HL-60 (cell line): ENCODE measurements around the gene TMPRSS7.

Source experiments
- DNase-seq, 2 experiments: peaks; one replicate each; pipeline ENCODE4 v3.0.0-alpha.2; 2010 to 2020; ENCODE audit warnings: low read depth in 1 of 2, low spot score in 1 of 2
- H3K27ac ChIP-seq: fragments of 250-450 bp; sonication (Bioruptor Pico); replicated peaks from 2 replicates; pipeline ENCODE4 v1.5.1; 2020; ENCODE audit warnings: mild to moderate bottlenecking, moderate library complexity
- H3K27me3 ChIP-seq: fragments of 250-450 bp; sonication (Bioruptor Pico); 2 replicates; pipeline ENCODE4 v1.5.1; 2021; ENCODE audit warnings: mild to moderate bottlenecking, moderate library complexity; ENCODE audit not compliant: insufficient read depth, poor library complexity, severe bottlenecking
- H3K4me3 ChIP-seq: replicated peaks from 2 replicates; pipeline ENCODE4 v1.5.1; 2011; ENCODE audit warnings: mild to moderate bottlenecking, control low read depth, low read length; ENCODE audit not compliant: insufficient read depth
- GABPA ChIP-seq: IDR thresholded peaks from 2 replicates; pipeline ENCODE4 v1.6.1; 2012; ENCODE audit warnings: low read depth
- POLR2AphosphoS5 ChIP-seq: IDR thresholded peaks from 2 replicates; pipeline ENCODE4 v1.6.1; 2012; ENCODE audit warnings: low read depth
- REST ChIP-seq: IDR thresholded peaks from 2 replicates; pipeline ENCODE4 v1.6.1; 2012; ENCODE audit warnings: low read depth; ENCODE audit not compliant: insufficient replicate concordance
- SPI1 ChIP-seq: IDR thresholded peaks from 2 replicates; pipeline ENCODE4 v1.6.1; 2012; ENCODE audit warnings: low read depth, mild to moderate bottlenecking, borderline replicate concordance
- TF ChIP-seq, protein P1 (sequence below): IDR thresholded peaks from one replicate; pipeline ENCODE4 v1.5.1; 2011; ENCODE audit warnings: low read length, control low read depth, inconsistent platforms; ENCODE audit not compliant: insufficient read depth

The TMPRSS7 gene

DNA sequence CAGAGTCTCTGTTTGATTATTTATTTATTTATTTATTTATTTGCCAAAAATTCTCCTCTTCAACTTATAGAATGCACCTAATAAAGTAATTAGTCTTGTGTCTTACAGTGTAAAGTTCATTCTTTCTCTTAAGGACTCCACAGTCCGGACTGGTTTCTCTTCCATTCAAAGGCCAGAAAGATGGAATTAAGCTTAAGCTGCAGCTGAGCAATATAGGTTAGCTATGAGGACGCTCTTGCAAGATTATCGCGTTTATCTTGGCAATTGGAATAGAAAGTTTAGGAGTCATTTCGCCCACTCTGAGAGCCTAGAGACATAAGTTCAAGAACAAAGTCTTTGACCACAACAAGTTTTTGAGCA lies 20.8 kb upstream of the TMPRSS7 start:
- no peak for DNase-seq
- TF ChIP-seq POLR2AphosphoS5 (no peak), GABPA (no peak), SPI1 (no peak), REST (no peak)
- TF ChIP-seq, protein P1, sequence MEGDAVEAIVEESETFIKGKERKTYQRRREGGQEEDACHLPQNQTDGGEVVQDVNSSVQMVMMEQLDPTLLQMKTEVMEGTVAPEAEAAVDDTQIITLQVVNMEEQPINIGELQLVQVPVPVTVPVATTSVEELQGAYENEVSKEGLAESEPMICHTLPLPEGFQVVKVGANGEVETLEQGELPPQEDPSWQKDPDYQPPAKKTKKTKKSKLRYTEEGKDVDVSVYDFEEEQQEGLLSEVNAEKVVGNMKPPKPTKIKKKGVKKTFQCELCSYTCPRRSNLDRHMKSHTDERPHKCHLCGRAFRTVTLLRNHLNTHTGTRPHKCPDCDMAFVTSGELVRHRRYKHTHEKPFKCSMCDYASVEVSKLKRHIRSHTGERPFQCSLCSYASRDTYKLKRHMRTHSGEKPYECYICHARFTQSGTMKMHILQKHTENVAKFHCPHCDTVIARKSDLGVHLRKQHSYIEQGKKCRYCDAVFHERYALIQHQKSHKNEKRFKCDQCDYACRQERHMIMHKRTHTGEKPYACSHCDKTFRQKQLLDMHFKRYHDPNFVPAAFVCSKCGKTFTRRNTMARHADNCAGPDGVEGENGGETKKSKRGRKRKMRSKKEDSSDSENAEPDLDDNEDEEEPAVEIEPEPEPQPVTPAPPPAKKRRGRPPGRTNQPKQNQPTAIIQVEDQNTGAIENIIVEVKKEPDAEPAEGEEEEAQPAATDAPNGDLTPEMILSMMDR, result no peak
- H3K27me3 ChIP-seq, result no peaks in the 10 kb centered on the region
- no peak overlapping the region for H3K4me3 ChIP-seq
- H3K27ac ChIP-seq, result no peak overlapping the region

DNA sequence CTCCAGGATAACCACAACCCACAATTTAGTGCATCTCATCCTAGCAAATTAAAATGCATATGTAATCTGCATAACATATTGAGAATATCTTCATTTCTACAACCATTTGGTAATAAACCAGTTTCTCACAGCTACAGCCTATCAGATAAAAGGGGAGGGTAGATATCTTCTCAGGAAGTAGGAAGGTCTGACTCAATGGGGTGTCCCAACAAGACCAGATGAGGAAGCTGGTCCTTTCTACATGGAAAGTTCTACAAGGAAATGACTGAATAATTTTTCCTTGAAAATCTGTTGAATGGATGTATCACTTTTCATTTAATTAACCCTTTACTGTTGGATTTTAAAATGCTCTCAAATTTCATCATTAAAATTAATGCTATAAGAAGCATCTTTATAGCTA lies 17.4 kb upstream of the TMPRSS7 start:
- no peaks in the 10 kb centered on the region for H3K27me3 ChIP-seq

DNA sequence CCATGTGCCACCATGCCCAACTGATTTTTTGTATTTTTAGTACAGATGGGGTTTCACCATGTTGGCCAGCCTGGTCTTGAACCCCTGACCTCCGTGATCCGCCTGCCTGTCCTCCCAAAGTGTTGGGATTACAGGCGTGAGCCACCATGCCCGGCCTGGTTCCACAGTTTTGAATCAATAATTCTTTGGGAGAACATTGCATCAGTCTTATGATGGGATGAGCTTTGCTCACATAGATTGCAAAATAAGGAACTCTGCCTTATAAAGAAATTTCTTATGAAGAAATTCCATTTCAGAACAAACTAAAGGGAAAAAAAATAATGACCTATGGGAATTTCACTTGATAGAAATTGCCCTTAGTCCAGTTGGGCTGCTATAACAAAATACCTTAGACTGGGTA lies 15.8 kb upstream of the TMPRSS7 start:
- H3K27ac ChIP-seq, result no peak overlapping the region
- DNase-seq, result no peak
- no peak overlapping the region for H3K4me3 ChIP-seq
- no peaks in the 10 kb centered on the region for H3K27me3 ChIP-seq
- TF ChIP-seq REST (no peak), SPI1 (no peak), GABPA (no peak), POLR2AphosphoS5 (no peak)
- TF ChIP-seq, protein P1, result no peak

More for the DNA sequence above, 17.4 kb upstream of the TMPRSS7 start:
- Histone ChIP-seq H3K27ac (no peak overlapping the region), H3K4me3 (no peak overlapping the region)
- peak; percentile 39 to 43 for DNase-seq
- TF ChIP-seq SPI1 (no peak), POLR2AphosphoS5 (no peak), GABPA (no peak), REST (no peak)
- TF ChIP-seq, protein P1, result no peak
